GM06990 (cell line): Measurements from ENCODE around the gene VPS33B.

Experiments
- DNase-seq: peaks from one replicate; pipeline ENCODE4 v3.0.0-alpha.2; 2011; ENCODE audit not compliant: insufficient read length; ENCODE audit errors: extremely low read depth
- H3K27me3 ChIP-seq: replicated peaks from 2 replicates; pipeline ENCODE4 v1.6.0; 2011; ENCODE audit warnings: low read length; ENCODE audit not compliant: control insufficient read depth, insufficient read depth
- H3K36me3 ChIP-seq: 2 replicates; pipeline ENCODE4 v1.5.1; 2011; ENCODE audit warnings: low read length; ENCODE audit not compliant: control insufficient read depth, insufficient read depth
- H3K4me3 ChIP-seq: replicated peaks from 2 replicates; pipeline ENCODE4 v1.5.1; 2011; ENCODE audit warnings: low read depth, mild to moderate bottlenecking, control low read depth, low read length
- TF ChIP-seq, protein P1 (sequence below): IDR thresholded peaks from 2 replicates; pipeline ENCODE4 v1.5.1; 2011; ENCODE audit warnings: low read length, control low read depth, mild to moderate bottlenecking, inconsistent platforms; ENCODE audit not compliant: insufficient read depth, poor library complexity, severe bottlenecking

VPS33B gene

DNA sequence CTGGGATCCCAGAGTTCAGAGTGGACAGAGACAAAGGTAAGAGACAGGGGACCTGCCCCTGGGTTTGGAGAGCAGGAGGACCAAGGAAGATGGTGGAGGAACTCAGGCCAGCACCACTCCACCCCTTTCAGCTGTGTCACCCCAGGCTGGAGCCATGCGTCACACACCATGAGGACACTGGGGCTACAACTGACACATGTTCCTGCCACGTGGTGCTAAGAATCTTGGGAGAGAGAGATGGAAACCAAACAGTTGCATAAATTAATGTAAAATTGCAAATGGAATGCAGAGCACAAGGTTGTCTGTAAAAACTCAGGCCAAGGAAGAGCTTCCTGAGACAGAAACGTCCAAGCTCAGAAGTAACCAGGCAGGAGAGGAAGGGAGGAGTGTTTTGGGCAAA lies 22.7 kb upstream of the VPS33B start:
- H3K4me3 ChIP-seq, result no peak overlapping the region

DNA sequence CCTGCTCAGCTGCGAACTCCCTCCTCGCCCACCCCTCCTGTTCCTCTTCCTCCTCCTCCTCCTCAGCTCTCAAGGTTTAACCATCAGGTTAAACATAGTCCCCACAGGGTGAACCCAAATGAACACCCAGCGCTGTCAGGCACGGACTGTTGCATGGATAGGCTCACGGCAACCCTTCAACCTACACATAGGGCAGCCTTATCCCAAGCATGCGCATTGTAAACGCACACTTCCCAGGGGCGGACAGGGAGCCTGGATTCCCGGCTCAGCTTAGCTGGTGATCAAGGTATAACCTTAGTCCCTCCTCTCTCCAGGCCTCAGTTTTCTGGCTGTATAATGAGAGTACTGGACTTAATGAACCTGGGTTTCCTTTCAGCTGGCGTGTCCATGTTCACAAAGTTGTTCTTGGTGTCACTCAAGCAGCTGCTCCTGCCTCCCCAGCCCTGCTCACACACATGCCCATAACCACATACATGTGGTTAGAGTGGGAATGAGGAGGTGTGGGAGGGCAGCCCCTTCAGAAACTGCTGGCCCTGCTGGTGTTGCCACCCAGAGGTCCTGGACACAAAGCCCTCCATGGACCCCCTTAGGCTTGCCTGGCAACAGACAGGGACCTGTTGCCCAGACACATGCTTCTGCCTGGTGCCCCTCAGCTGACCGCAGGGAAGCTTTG lies 20.9 kb upstream of the VPS33B start:
- TF ChIP-seq, protein P1, sequence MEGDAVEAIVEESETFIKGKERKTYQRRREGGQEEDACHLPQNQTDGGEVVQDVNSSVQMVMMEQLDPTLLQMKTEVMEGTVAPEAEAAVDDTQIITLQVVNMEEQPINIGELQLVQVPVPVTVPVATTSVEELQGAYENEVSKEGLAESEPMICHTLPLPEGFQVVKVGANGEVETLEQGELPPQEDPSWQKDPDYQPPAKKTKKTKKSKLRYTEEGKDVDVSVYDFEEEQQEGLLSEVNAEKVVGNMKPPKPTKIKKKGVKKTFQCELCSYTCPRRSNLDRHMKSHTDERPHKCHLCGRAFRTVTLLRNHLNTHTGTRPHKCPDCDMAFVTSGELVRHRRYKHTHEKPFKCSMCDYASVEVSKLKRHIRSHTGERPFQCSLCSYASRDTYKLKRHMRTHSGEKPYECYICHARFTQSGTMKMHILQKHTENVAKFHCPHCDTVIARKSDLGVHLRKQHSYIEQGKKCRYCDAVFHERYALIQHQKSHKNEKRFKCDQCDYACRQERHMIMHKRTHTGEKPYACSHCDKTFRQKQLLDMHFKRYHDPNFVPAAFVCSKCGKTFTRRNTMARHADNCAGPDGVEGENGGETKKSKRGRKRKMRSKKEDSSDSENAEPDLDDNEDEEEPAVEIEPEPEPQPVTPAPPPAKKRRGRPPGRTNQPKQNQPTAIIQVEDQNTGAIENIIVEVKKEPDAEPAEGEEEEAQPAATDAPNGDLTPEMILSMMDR, result no peak
- H3K4me3 ChIP-seq, result no peak overlapping the region
- no peaks in the 10 kb centered on the region for H3K27me3 ChIP-seq
- no peaks in the 10 kb centered on the region for H3K36me3 ChIP-seq
- no peak for DNase-seq

More for the DNA sequence above, 22.7 kb upstream of the VPS33B start:
- TF ChIP-seq, protein P1, result no peak
- Histone ChIP-seq H3K36me3 (no peaks in the 10 kb centered on the region), H3K27me3 (no peaks in the 10 kb centered on the region)
- no peak for DNase-seq

DNA sequence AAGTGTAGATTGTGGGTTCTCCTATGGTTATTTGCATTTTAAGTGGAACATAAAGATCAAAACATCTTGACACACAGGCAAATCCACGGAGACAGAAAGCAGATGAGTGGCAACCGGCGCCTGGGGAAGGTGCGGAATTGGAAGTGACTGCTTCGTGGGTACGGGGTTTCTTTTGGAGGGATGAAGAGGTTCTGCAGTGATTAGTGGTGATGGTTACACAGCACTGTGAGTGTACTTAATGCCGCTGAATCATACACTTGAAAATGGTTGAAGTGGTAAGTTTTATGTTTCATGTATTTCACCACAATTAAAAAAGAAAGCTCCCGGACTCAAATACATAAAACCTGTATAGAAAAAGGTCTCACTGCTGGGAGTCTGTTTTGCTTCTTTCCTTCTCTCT lies 18.5 kb upstream of the VPS33B start:
- Histone ChIP-seq H3K36me3 (no peaks in the 10 kb centered on the region), H3K27me3 (no peaks in the 10 kb centered on the region), H3K4me3 (no peak overlapping the region)
- DNase-seq, result no peak
- TF ChIP-seq, protein P1, result no peak

DNA sequence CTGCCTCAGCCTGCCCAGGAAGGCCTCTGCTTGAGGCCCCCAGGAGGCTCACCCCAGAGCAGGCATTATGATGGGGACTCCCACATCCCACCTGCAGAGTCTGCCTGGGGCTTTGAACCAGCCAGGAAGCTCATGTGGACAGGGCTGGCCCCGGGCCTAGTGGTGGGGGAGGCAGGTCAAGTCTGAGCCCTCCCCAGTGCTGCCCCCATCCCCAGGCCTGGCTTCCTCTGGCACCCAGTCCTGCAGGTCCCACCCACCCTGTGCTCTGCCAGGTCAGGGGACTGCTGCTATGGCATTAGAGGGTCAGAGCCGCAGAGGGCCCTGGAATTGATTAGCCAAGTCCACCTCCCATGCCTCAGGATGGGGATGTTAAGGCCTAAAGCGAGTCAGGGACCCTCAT lies 17.6 kb upstream of the VPS33B start:
- no peaks in the 10 kb centered on the region for H3K36me3 ChIP-seq
- DNase-seq, result no peak
- H3K27me3 ChIP-seq, result no peaks in the 10 kb centered on the region; the same call in 1 of the 2 replicates
- TF ChIP-seq, protein P1, result no peak
- H3K4me3 ChIP-seq, result no peak overlapping the region

DNA sequence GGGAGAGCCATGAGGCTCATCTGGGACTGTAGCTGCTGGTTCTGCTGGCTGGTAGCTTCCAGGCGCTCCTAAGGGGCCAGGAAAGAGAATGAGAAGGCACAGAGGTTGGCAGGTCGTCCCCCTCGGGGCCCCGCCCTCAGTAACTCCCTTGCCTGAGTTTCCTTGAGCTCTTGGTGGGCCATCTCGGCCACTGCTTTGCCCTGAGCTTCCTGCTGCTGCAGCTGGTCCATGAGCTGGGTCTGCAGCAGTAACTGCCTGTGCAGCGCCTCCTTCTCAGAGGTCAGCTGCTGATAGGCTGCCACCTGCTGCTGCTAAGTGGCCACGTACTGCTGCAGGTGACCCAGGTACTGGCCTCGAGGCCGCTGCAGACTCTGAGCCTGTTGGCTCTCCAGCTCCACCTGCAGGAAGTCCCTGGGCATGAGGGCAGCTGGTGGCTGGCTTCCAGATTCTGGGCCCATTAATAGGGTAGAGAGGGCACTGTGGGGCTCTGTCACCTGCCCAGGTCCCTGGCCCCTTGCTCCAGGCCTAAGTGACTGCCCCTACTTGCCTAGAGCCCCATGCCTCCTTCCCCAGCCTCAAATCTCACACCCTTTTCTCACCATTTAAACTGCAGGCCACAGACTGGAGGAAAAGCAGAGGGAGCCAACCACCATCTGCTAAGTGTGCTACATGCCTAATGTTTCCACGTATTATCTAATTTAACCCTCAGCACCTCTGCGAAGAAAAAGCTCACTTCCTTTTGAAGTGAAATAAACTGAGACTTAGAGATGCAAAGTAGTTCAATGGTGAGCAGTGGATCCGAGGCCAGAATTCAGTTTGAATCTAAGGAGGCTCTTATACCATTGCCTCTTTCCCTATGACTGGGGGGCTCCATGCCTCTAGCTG lies 10.8 kb upstream of the VPS33B start:
- H3K27me3 ChIP-seq, result peaks cover 2% of the 10 kb centered on the region; the same call in 1 of the 2 replicates
- H3K36me3 ChIP-seq, result no peaks in the 10 kb centered on the region
- TF ChIP-seq, protein P1, result peak; percentile 84
- peak; percentile 35 for DNase-seq
- H3K4me3 ChIP-seq, result no peak overlapping the region
